ENCODE measurements around the gene PSMG3.

GRCh38 chr7:1558841-1559625 lies 10.8 kb downstream of the PSMG3 start:
- TF ChIP-seq CTCF (conservative IDR thresholded peaks at IDR 0.05) = no peak
- TF ChIP-seq ZFX (IDR thresholded peaks at IDR 0.05) = peak; percentile 51; the same call in 1 of the 2 replicates
